IMR-90 (cell line): ENCODE data around the gene H2BW2. TPM values are rescaled to one million over a fixed set of nuclear protein-coding genes. Genes with fewer than 3 reads are reported as not detected.

Source experiments
- ATAC-seq: fragments of 200-7000 bp; cut with Tn5 transposase; 2 replicates; pipeline ENCODE4 v1.9.1; 2020; ENCODE audit warnings: low read depth, mild to moderate bottlenecking, moderate library complexity
- BruUV-seq: library from RNA; stranded (reverse); fragments of 400-500 nt; replicated peaks from 2 replicates; lab custom pipeline; 2021; lab: Mats Ljungman, UMichigan
- CTCF ChIA-PET: fragments of 300-600 bp; formaldehyde crosslinking; extraction: SDS; loops from one replicate; lab custom pipeline; 2021; ENCODE audit warnings: antibody characterized with exemption; lab: Yijun Ruan, JAX
- POLR2A ChIA-PET: fragments of 300-600 bp; sonication (Branson Sonifier 250); formaldehyde crosslinking; loops from one replicate; lab custom pipeline; 2022; ENCODE audit warnings: antibody characterized with exemption; ENCODE audit not compliant: unreplicated experiment; lab: Charles Lee
- DNase-seq: peaks from one replicate; pipeline ENCODE4 v3.0.0; 2013
- H2AFZ ChIP-seq: replicated peaks from 2 replicates; pipeline ENCODE3; 2013; ENCODE audit warnings: low read length, mild to moderate bottlenecking; ENCODE audit not compliant: poor library complexity
- H2AK5ac ChIP-seq: 2 replicates; pipeline ENCODE4 v1.6.1; 2013; ENCODE audit warnings: low read depth, low read length, inconsistent platforms
- H2AK9ac ChIP-seq: replicated peaks from 2 replicates; pipeline ENCODE3; 2013; ENCODE audit warnings: mild to moderate bottlenecking, low read depth, low read length, moderate library complexity; ENCODE audit not compliant: poor library complexity
- H2BK120ac ChIP-seq: 2 replicates; pipeline ENCODE4 v1.6.1; 2013; ENCODE audit warnings: low read depth, low read length, inconsistent platforms
- H2BK15ac ChIP-seq: 3 replicates; pipeline ENCODE4 v1.6.1; 2013; ENCODE audit warnings: low read depth, low read length, inconsistent platforms
- H2BK20ac ChIP-seq: 2 replicates; pipeline ENCODE4 v1.6.1; 2013; ENCODE audit warnings: low read depth, mild to moderate bottlenecking, inconsistent platforms, low read length, moderate library complexity
- H2BK5ac ChIP-seq: 2 replicates; pipeline ENCODE4 v1.6.1; 2013; ENCODE audit warnings: mild to moderate bottlenecking, low read depth, low read length, inconsistent platforms; ENCODE audit not compliant: poor library complexity, severe bottlenecking
- H3K14ac ChIP-seq: replicated peaks from 2 replicates; pipeline ENCODE4 v1.6.1; 2013; ENCODE audit warnings: low read depth, low read length, inconsistent platforms
- H3K18ac ChIP-seq: 2 replicates; pipeline ENCODE4 v1.6.1; 2013; ENCODE audit warnings: low read depth, low read length, control low read depth
- H3K23ac ChIP-seq: 2 replicates; pipeline ENCODE4 v1.6.1; 2013; ENCODE audit warnings: low read depth, low read length, inconsistent platforms
- H3K27ac ChIP-seq: 2 replicates; pipeline ENCODE4 v1.5.1; 2013; ENCODE audit warnings: mild to moderate bottlenecking, control low read depth, low read length; ENCODE audit not compliant: insufficient read depth
- H3K27me3 ChIP-seq: 2 replicates; pipeline ENCODE4 v1.6.1; 2013; ENCODE audit warnings: low read length; ENCODE audit not compliant: control insufficient read depth, insufficient read depth
- H3K36me3 ChIP-seq: 2 replicates; pipeline ENCODE4 v1.6.1; 2013; ENCODE audit warnings: low read length, mixed read lengths; ENCODE audit not compliant: control insufficient read depth, insufficient read depth
- H3K4ac ChIP-seq: 2 replicates; pipeline ENCODE4 v1.6.1; 2013; ENCODE audit warnings: low read depth, low read length, inconsistent platforms
- H3K4me1 ChIP-seq: 2 replicates; pipeline ENCODE4 v1.6.1; 2013; ENCODE audit warnings: low read length, mixed read lengths; ENCODE audit not compliant: control insufficient read depth, insufficient read depth
- H3K4me2 ChIP-seq: 2 replicates; pipeline ENCODE4 v1.6.1; 2013; ENCODE audit warnings: low read depth, mild to moderate bottlenecking, control low read depth, low read length, moderate library complexity
- H3K4me3 ChIP-seq: 2 replicates; pipeline ENCODE4 v1.5.1; 2013; ENCODE audit warnings: low read depth, mild to moderate bottlenecking, control low read depth, low read length, moderate library complexity; ENCODE audit not compliant: insufficient read depth
- H3K56ac ChIP-seq: 2 replicates; pipeline ENCODE4 v1.6.1; 2013; ENCODE audit warnings: low read length, inconsistent platforms; ENCODE audit not compliant: insufficient read depth; ENCODE audit errors: extremely low read depth
- H3K79me1 ChIP-seq, 2 experiments: 2 replicates each; pipeline ENCODE4 v1.6.1; 2013; ENCODE audit warnings: low read length in 2 of 2, inconsistent platforms in 1 of 2, low read depth in 1 of 2
- H3K9ac ChIP-seq: 2 replicates; pipeline ENCODE4 v1.6.1; 2013; ENCODE audit warnings: low read depth, low read length, control low read depth
- H3K9me1 ChIP-seq: 2 replicates; pipeline ENCODE4 v1.6.1; 2013; ENCODE audit warnings: low read length, inconsistent platforms; ENCODE audit not compliant: insufficient read depth
- H3K9me3 ChIP-seq: 2 replicates; pipeline ENCODE4 v1.6.1; 2013; ENCODE audit warnings: low read length; ENCODE audit not compliant: control insufficient read depth, insufficient read depth
- H4K20me1 ChIP-seq: 2 replicates; pipeline ENCODE4 v1.6.1; 2013; ENCODE audit warnings: low read length, inconsistent platforms; ENCODE audit not compliant: insufficient read depth
- H4K5ac ChIP-seq: 2 replicates; pipeline ENCODE4 v1.6.1; 2013; ENCODE audit warnings: mild to moderate bottlenecking, low read depth, low read length, control low read depth
- H4K8ac ChIP-seq, 2 experiments: 2 replicates each; pipeline ENCODE4 v1.6.1; 2013; ENCODE audit warnings: low read depth in 2 of 2, low read length in 2 of 2, control low read depth in 1 of 2, inconsistent platforms in 1 of 2
- H4K91ac ChIP-seq: 2 replicates; pipeline ENCODE4 v1.6.1; 2013; ENCODE audit warnings: low read depth, low read length, inconsistent platforms; ENCODE audit not compliant: insufficient read depth
- CHD1 ChIP-seq: IDR thresholded peaks from 2 replicates; pipeline ENCODE4 v1.6.1; 2012; ENCODE audit warnings: low read depth, low read length, improper control_type of control experiment
- MAZ ChIP-seq: IDR thresholded peaks from 2 replicates; pipeline ENCODE4 v1.6.1; 2012; ENCODE audit warnings: low read depth, mild to moderate bottlenecking, low read length, improper control_type of control experiment, moderate library complexity, borderline replicate concordance
- RAD21 ChIP-seq: IDR thresholded peaks from 2 replicates; pipeline ENCODE4 v1.6.1; 2012; ENCODE audit warnings: low read length, improper control_type of control experiment
- WGBS, 2 experiments: methylation state at CpG; one replicate each; pipeline versions ENCODE4 v1.1.5 to v1.1.7; 2013; ENCODE audit warnings: missing lambda C conversion rate in 2 of 2; ENCODE audit not compliant: insufficient read length in 1 of 2; ENCODE audit errors: extremely low coverage in 2 of 2; 5-methylcytosine and 5-hydroxymethylcytosine counted together
- dilution Hi-C: fragments of 300-500 bp; cut with HindIII; formaldehyde crosslinking; loops from one replicate; pipeline ENCODE4 v1.14.3; 2018; ENCODE audit warnings: low sequenced_read_pairs; ENCODE audit not compliant: unreplicated experiment
- in situ Hi-C: fragments of 300-500 bp; cut with MboI; formaldehyde crosslinking; loops from 3 replicates; pipeline ENCODE4 v1.14.3; 2019; ENCODE audit warnings: low sequenced_read_pairs, inconsistent platforms, mixed read lengths
- intact Hi-C: fragments of 100-400 bp; cut with micrococcal nuclease; formaldehyde crosslinking; loops from 2 replicates; pipeline ENCODE4 v1.10.0; 2022
- polyA plus RNA-seq, 3 experiments: library from polyadenylated mRNA; depleted of rRNA; stranded (reverse); fragments of >200 nt; gene quantifications; 2 replicates each; pipeline ENCODE4 v1.2.3, GENCODE V29; 2012; ENCODE audit warnings: low replicate concordance in 1 of 3
- total RNA-seq: library from RNA; depleted of rRNA; stranded (reverse); fragments of >200 nt; gene quantifications from 2 replicates; pipeline ENCODE4 v1.2.3, GENCODE V29; 2012
- TF ChIP-seq, protein P1 (sequence below): fragments of 150-350 bp; IDR thresholded peaks from 2 replicates; pipeline ENCODE4 v1.6.1; 2017; ENCODE audit warnings: mild to moderate bottlenecking, antibody characterized with exemption, low read length, low read depth

Gene H2BW2
- total and polyA plus RNA-seq, 2 of the 4 experiments (the other 2 are of a cell fraction): not detected

- CTCF ChIA-PET: no interaction called here
- no peak overlapping the region for H4K91ac ChIP-seq
- H4K20me1 ChIP-seq: no peaks in the 10 kb centered on the region
- H3K4me2 ChIP-seq: no peak overlapping the region
- H2AFZ ChIP-seq: no peak overlapping the region
- no peak overlapping the region for H3K9ac ChIP-seq
- H3K4me1 ChIP-seq: no peaks in the 10 kb centered on the region
- peaks cover 2% of the 10 kb centered on the region for H3K9me3 ChIP-seq
- H2AK5ac ChIP-seq: no peak overlapping the region
- no peak overlapping the region for H2AK9ac ChIP-seq
- in situ Hi-C loops (no loop called here), intact Hi-C loops (no loop called here), dilution Hi-C loops (no loop called here)
- no TSS peak for BruUV-seq
- 33% methylated on average over 1 of the region's 11 CpGs; no CpG with 5 or more reads in 1 of the 2 experiments for WGBS, 2 experiments
- DNase-seq (peak; percentile 8), ATAC-seq (0 out of 2 replicates have a peak, but pooled peaks have one; percentile 24)
- no peak overlapping the region for H3K4ac ChIP-seq
- no peak overlapping the region for H4K8ac ChIP-seq
- H3K18ac ChIP-seq: no peak overlapping the region
- no peak overlapping the region for H3K14ac ChIP-seq
- H3K4me3 ChIP-seq: no peak overlapping the region
- POLR2A ChIA-PET: no interaction called here
- H3K9me1 ChIP-seq: no peaks in the 10 kb centered on the region
- H3K27me3 ChIP-seq: peaks cover 3% of the 10 kb centered on the region
- no peak overlapping the region for H2BK5ac ChIP-seq
- H3K36me3 ChIP-seq: no peaks in the 10 kb centered on the region
- H3K56ac ChIP-seq: no peak overlapping the region
- no peak overlapping the region for H2BK120ac ChIP-seq
- H4K5ac ChIP-seq: no peak overlapping the region
- TF ChIP-seq MAZ (no peak), CHD1 (no peak), RAD21 (no peak)
- TF ChIP-seq, protein P1, sequence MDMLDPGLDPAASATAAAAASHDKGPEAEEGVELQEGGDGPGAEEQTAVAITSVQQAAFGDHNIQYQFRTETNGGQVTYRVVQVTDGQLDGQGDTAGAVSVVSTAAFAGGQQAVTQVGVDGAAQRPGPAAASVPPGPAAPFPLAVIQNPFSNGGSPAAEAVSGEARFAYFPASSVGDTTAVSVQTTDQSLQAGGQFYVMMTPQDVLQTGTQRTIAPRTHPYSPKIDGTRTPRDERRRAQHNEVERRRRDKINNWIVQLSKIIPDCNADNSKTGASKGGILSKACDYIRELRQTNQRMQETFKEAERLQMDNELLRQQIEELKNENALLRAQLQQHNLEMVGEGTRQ: peak; percentile 64
- H2BK20ac ChIP-seq: no peak overlapping the region
- H3K27ac ChIP-seq: no peak overlapping the region
- H3K23ac ChIP-seq: no peak overlapping the region
- no peaks in the 10 kb centered on the region for H3K79me1 ChIP-seq
- H2BK15ac ChIP-seq: no peak overlapping the region
Measured at GRCh38 chrX:104018126-104018525, 21.6 kb upstream of the H2BW2 start.
